WI38 (cell line): ENCODE results near the gene ST8SIA1.

Experiments used
- H3K4me3 ChIP-seq: 2 replicates; pipeline ENCODE4 v1.5.1; 2011; ENCODE audit warnings: low read depth, mild to moderate bottlenecking, control low read depth, low read length
- CTCF ChIP-seq: IDR thresholded peaks from 2 replicates; pipeline ENCODE4 v1.5.1; 2012; ENCODE audit warnings: low read depth, mild to moderate bottlenecking, control low read depth, low read length

ST8SIA1 gene

GRCh38 chr12:22211128-22211527 is 123.4 kb downstream of the ST8SIA1 start:
- H3K4me3 ChIP-seq: no peak overlapping the region
- no peak for TF ChIP-seq CTCF

GRCh38 chr12:22209422-22209821 is 125.1 kb downstream of the ST8SIA1 start:
- no peak overlapping the region for H3K4me3 ChIP-seq
- TF ChIP-seq CTCF: no peak

- no peak for TF ChIP-seq CTCF
- no peak overlapping the region for H3K4me3 ChIP-seq
Observed at GRCh38 chr12:22206111-22206728, 128.3 kb downstream of the ST8SIA1 start.

- no peak overlapping the region for H3K4me3 ChIP-seq
- TF ChIP-seq CTCF: no peak
Observed at GRCh38 chr12:22204391-22204790, 130.1 kb downstream of the ST8SIA1 start.

- H3K4me3 ChIP-seq: no peak overlapping the region
- no peak for TF ChIP-seq CTCF
Observed at GRCh38 chr12:22202847-22203246, 131.7 kb downstream of the ST8SIA1 start.

GRCh38 chr12:22201101-22201500 is 133.4 kb downstream of the ST8SIA1 start:
- no peak overlapping the region for H3K4me3 ChIP-seq
- TF ChIP-seq CTCF: no peak

GRCh38 chr12:22196236-22196635 is 138.3 kb downstream of the ST8SIA1 start:
- no peak overlapping the region for H3K4me3 ChIP-seq
- no peak for TF ChIP-seq CTCF
